ENCODE data around the gene TFAP2E.
"Not testable (repeated sequence)": the region's sequence is repeated elsewhere in the genome, so short reads cannot be mapped to it uniquely, and the experiment has no call there.

Gene TFAP2E

DNA sequence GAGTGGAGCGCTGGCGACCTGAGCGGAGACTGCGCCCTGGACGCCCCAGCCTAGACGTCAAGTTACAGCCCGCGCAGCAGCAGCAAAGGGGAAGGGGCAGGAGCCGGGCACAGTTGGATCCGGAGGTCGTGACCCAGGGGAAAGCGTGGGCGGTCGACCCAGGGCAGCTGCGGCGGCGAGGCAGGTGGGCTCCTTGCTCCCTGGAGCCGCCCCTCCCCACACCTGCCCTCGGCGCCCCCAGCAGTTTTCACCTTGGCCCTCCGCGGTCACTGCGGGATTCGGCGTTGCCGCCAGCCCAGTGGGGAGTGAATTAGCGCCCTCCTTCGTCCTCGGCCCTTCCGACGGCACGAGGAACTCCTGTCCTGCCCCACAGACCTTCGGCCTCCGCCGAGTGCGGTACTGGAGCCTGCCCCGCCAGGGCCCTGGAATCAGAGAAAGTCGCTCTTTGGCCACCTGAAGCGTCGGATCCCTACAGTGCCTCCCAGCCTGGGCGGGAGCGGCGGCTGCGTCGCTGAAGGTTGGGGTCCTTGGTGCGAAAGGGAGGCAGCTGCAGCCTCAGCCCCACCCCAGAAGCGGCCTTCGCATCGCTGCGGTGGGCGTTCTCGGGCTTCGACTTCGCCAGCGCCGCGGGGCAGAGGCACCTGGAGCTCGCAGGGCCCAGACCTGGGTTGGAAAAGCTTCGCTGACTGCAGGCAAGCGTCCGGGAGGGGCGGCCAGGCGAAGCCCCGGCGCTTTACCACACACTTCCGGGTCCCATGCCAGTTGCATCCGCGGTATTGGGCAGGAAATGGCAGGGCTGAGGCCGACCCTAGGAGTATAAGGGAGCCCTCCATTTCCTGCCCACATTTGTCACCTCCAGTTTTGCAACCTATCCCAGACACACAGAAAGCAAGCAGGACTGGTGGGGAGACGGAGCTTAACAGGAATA, 4.2 kb downstream of the TFAP2E start:
- Histone ChIP-seq H3K27ac (ENCODE audit: low read length) (no peak overlapping the region), H3K36me3 (ENCODE audit: insufficient read depth, low read depth, low read length) (no peaks in the 10 kb centered on the region), H3K9me3 (ENCODE audit: insufficient read depth, low read depth, low read length) (no peaks in the 10 kb centered on the region; the same call in 1 of the 2 replicates), H3K27me3 (ENCODE audit: insufficient read depth, low read length) (peaks cover 75% of the 10 kb centered on the region), H3K4me3 (ENCODE audit: low read length) (peak overlapping the region; percentile 62), H3K4me1 (ENCODE audit: insufficient read depth, low read length) (0 out of 2 replicates have a peak, but pooled peaks cover 12% of the 10 kb centered on the region), H3K9ac (ENCODE audit: low read depth, low read length) (no peak overlapping the region)

DNA sequence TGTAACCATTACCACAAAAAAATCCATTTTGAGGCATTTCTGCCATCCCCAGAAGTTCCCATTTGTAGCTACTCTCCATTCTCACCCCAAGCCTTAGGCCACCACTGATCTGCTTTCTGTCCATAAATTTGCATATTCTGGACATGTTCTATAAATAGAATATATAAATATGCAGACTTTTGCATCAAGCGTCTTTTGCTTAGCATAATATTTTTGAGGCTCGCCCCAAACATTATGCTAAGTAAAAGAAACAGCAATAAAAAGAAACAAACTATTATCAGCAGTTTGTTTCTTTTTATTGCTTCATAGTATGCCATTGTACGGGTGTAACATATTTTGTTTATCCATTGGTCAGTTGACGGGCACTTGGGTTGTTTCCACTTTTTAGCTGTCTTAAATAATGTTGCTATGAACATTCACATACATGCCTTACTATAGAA, 7.9 kb downstream of the TFAP2E start:
- no peak overlapping the region for H3K9ac ChIP-seq (ENCODE audit: low read depth, low read length)
- no peak overlapping the region for H3K27ac ChIP-seq (ENCODE audit: low read length)
- H3K4me3 ChIP-seq (ENCODE audit: low read length): no peak overlapping the region
- H3K4me1 ChIP-seq (ENCODE audit: insufficient read depth, low read length): 0 out of 2 replicates have a peak, but pooled peaks cover 7% of the 10 kb centered on the region
- peaks cover 39% of the 10 kb centered on the region for H3K27me3 ChIP-seq (ENCODE audit: insufficient read depth, low read length)
- H3K9me3 ChIP-seq (ENCODE audit: insufficient read depth, low read depth, low read length): no peaks in the 10 kb centered on the region
- no peaks in the 10 kb centered on the region for H3K36me3 ChIP-seq (ENCODE audit: insufficient read depth, low read depth, low read length)

DNA sequence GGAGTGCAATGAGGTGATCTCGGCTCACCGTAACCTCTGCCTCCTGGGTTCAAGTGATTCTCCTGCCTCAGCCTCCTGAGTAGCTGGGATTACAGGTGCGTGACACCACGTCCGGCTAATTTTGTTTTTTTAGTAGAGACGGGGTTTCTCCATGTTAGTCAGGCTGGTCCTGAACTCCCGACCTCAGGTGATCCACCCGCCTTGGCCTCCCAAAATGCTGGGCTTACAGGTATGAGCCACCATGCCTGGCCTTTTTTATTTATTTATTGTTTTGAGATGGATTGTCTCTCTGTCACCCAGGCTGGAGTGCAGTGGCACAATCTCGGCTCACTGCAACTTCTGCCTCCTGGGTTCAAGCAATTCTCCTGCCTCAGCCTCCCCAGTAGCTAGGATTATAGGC, 8.5 kb downstream of the TFAP2E start:
- not testable (repeated sequence) for H3K9ac ChIP-seq (ENCODE audit: low read depth, low read length)

GRCh38 chr1:35585281-35585680, 12.2 kb downstream of the TFAP2E start:
- Histone ChIP-seq H3K4me3 (ENCODE audit: low read length) (no peak overlapping the region), H3K9me3 (ENCODE audit: insufficient read depth, low read depth, low read length) (no peaks in the 10 kb centered on the region), H3K27me3 (ENCODE audit: insufficient read depth, low read length) (no peaks in the 10 kb centered on the region), H3K4me1 (ENCODE audit: insufficient read depth, low read length) (no peaks in the 10 kb centered on the region), H3K27ac (ENCODE audit: low read length) (no peak overlapping the region), H3K9ac (ENCODE audit: low read depth, low read length) (no peak overlapping the region), H3K36me3 (ENCODE audit: insufficient read depth, low read depth, low read length) (no peaks in the 10 kb centered on the region)

More for the DNA sequence above, 8.5 kb downstream of the TFAP2E start:
- not testable (repeated sequence) for H3K9me3 ChIP-seq (ENCODE audit: insufficient read depth, low read depth, low read length); H3K36me3 ChIP-seq (ENCODE audit: insufficient read depth, low read depth, low read length); H3K4me3 ChIP-seq (ENCODE audit: low read length); H3K4me1 ChIP-seq (ENCODE audit: insufficient read depth, low read length); H3K27ac ChIP-seq (ENCODE audit: low read length)
- H3K27me3 ChIP-seq (ENCODE audit: insufficient read depth, low read length): peaks cover 32% of the 10 kb centered on the region

GRCh38 chr1:35585805-35586204, 12.7 kb downstream of the TFAP2E start:
- not testable (repeated sequence) for H3K27ac ChIP-seq (ENCODE audit: low read length); H3K27me3 ChIP-seq (ENCODE audit: insufficient read depth, low read length); H3K9me3 ChIP-seq (ENCODE audit: insufficient read depth, low read depth, low read length); H3K9ac ChIP-seq (ENCODE audit: low read depth, low read length); H3K36me3 ChIP-seq (ENCODE audit: insufficient read depth, low read depth, low read length); H3K4me1 ChIP-seq (ENCODE audit: insufficient read depth, low read length); H3K4me3 ChIP-seq (ENCODE audit: low read length)

DNA sequence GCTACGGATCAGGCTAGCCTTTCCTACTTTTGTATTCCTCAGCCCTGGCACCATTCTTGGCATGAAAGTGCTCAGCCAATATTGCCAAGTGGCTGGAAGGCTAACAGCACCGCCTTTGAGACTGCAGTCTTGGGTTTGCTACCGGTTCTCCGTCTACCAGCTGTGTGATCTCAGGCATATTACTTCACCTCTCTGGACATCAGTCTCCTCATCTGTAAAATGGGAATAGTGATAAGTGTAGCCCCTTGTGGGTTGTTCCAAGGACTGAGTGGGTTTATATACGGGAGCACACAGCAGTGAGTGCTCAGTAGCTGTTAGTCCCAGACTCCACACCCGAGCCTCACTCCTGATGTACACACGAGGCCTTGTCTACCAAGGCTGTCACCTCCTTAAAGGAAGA, 13.7 kb downstream of the TFAP2E start:
- H3K9ac ChIP-seq (ENCODE audit: low read depth, low read length): no peak overlapping the region
- H3K4me3 ChIP-seq (ENCODE audit: low read length): no peak overlapping the region
- no peaks in the 10 kb centered on the region for H3K27me3 ChIP-seq (ENCODE audit: insufficient read depth, low read length)
- no peaks in the 10 kb centered on the region for H3K36me3 ChIP-seq (ENCODE audit: insufficient read depth, low read depth, low read length)
- H3K9me3 ChIP-seq (ENCODE audit: insufficient read depth, low read depth, low read length): no peaks in the 10 kb centered on the region
- H3K4me1 ChIP-seq (ENCODE audit: insufficient read depth, low read length): no peaks in the 10 kb centered on the region
- H3K27ac ChIP-seq (ENCODE audit: low read length): no peak overlapping the region

GRCh38 chr1:35587736-35588135, 14.6 kb downstream of the TFAP2E start:
- H3K4me3 ChIP-seq (ENCODE audit: low read length): no peak overlapping the region
- no peaks in the 10 kb centered on the region for H3K27me3 ChIP-seq (ENCODE audit: insufficient read depth, low read length)
- no peak overlapping the region for H3K9ac ChIP-seq (ENCODE audit: low read depth, low read length)
- no peaks in the 10 kb centered on the region for H3K4me1 ChIP-seq (ENCODE audit: insufficient read depth, low read length)
- no peaks in the 10 kb centered on the region for H3K9me3 ChIP-seq (ENCODE audit: insufficient read depth, low read depth, low read length)
- no peak overlapping the region for H3K27ac ChIP-seq (ENCODE audit: low read length)
- no peaks in the 10 kb centered on the region for H3K36me3 ChIP-seq (ENCODE audit: insufficient read depth, low read depth, low read length)

- Histone ChIP-seq H3K9ac (ENCODE audit: low read depth, low read length) (no peak overlapping the region), H3K36me3 (ENCODE audit: insufficient read depth, low read depth, low read length) (no peaks in the 10 kb centered on the region), H3K27ac (ENCODE audit: low read length) (no peak overlapping the region), H3K9me3 (ENCODE audit: insufficient read depth, low read depth, low read length) (no peaks in the 10 kb centered on the region), H3K4me1 (ENCODE audit: insufficient read depth, low read length) (no peaks in the 10 kb centered on the region), H3K4me3 (ENCODE audit: low read length) (no peak overlapping the region), H3K27me3 (ENCODE audit: insufficient read depth, low read length) (no peaks in the 10 kb centered on the region)
These were observed 15.2 kb downstream of the TFAP2E start for GRCh38 chr1:35588197-35588910.

GRCh38 chr1:35589516-35590427, 16.7 kb downstream of the TFAP2E start:
- H3K36me3 ChIP-seq (ENCODE audit: insufficient read depth, low read depth, low read length): no peaks in the 10 kb centered on the region
- H3K27me3 ChIP-seq (ENCODE audit: insufficient read depth, low read length): no peaks in the 10 kb centered on the region
- H3K9me3 ChIP-seq (ENCODE audit: insufficient read depth, low read depth, low read length): no peaks in the 10 kb centered on the region
- H3K27ac ChIP-seq (ENCODE audit: low read length): no peak overlapping the region
- no peaks in the 10 kb centered on the region for H3K4me1 ChIP-seq (ENCODE audit: insufficient read depth, low read length)
- H3K4me3 ChIP-seq (ENCODE audit: low read length): no peak overlapping the region
- no peak overlapping the region for H3K9ac ChIP-seq (ENCODE audit: low read depth, low read length)

DNA sequence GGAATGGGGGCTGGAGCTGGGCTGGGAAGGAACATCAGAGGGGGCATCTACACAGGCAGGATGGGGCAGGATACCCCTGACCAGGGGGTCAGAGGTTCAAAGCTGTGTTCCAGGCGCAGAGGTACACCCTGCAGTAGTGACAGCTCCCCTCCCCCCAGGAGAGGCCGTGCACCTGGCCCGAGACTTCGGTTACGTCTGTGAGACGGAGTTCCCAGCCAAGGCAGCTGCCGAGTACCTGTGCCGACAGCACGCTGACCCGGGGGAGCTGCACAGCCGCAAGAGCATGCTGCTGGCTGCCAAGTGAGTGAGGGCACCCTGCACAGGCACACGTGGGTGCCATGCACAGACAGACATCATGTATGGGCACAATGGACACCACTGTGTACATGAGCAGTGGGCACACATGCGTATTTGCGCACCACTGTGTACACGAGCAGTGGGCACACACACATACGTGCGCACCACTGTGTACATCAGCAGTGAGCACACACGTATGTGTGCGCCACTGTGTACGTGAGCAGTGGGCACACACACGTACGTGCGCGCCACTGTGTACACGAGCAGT, 17.4 kb downstream of the TFAP2E start:
- H3K27me3 ChIP-seq (ENCODE audit: insufficient read depth, low read length): no peaks in the 10 kb centered on the region
- H3K36me3 ChIP-seq (ENCODE audit: insufficient read depth, low read depth, low read length): no peaks in the 10 kb centered on the region
- H3K4me3 ChIP-seq (ENCODE audit: low read length): no peak overlapping the region
- no peak overlapping the region for H3K9ac ChIP-seq (ENCODE audit: low read depth, low read length)
- no peak overlapping the region for H3K27ac ChIP-seq (ENCODE audit: low read length)
- no peaks in the 10 kb centered on the region for H3K9me3 ChIP-seq (ENCODE audit: insufficient read depth, low read depth, low read length)
- H3K4me1 ChIP-seq (ENCODE audit: insufficient read depth, low read length): no peaks in the 10 kb centered on the region

GRCh38 chr1:35591211-35591610, 18.1 kb downstream of the TFAP2E start:
- H3K27me3 ChIP-seq (ENCODE audit: insufficient read depth, low read length): no peaks in the 10 kb centered on the region
- H3K9me3 ChIP-seq (ENCODE audit: insufficient read depth, low read depth, low read length): no peaks in the 10 kb centered on the region
- no peak overlapping the region for H3K27ac ChIP-seq (ENCODE audit: low read length)
- no peaks in the 10 kb centered on the region for H3K4me1 ChIP-seq (ENCODE audit: insufficient read depth, low read length)
- no peaks in the 10 kb centered on the region for H3K36me3 ChIP-seq (ENCODE audit: insufficient read depth, low read depth, low read length)
- no peak overlapping the region for H3K4me3 ChIP-seq (ENCODE audit: low read length)
- H3K9ac ChIP-seq (ENCODE audit: low read depth, low read length): no peak overlapping the region
